Effector memory CD4-positive, alpha-beta T cell (primary cell): ENCODE data around the gene HOXD11.

Source experiments
- DNase-seq, 3 donors: peaks; one replicate each; pipeline ENCODE4 v3.0.0-alpha.2; 2020
- H3K27ac ChIP-seq: 2 replicates; pipeline ENCODE4 v1.7.0; 2013; ENCODE audit warnings: mild to moderate bottlenecking, low read length, moderate library complexity; ENCODE audit not compliant: insufficient read depth, poor library complexity, severe bottlenecking
- H3K27me3 ChIP-seq: replicated peaks from 2 replicates; pipeline ENCODE4 v1.7.0; 2013; ENCODE audit warnings: mild to moderate bottlenecking, low read length; ENCODE audit not compliant: insufficient read depth, control insufficient read depth, poor library complexity, severe bottlenecking
- H3K36me3 ChIP-seq: 2 replicates; pipeline ENCODE4 v1.7.0; 2013; ENCODE audit warnings: mild to moderate bottlenecking, low read length, moderate library complexity; ENCODE audit not compliant: control insufficient read depth, insufficient read depth
- H3K4me1 ChIP-seq: 2 replicates; pipeline ENCODE4 v1.7.0; 2013; ENCODE audit warnings: low read length, mild to moderate bottlenecking; ENCODE audit not compliant: control insufficient read depth, insufficient read depth, poor library complexity, severe bottlenecking
- H3K4me3 ChIP-seq: 2 replicates; pipeline ENCODE4 v1.7.0; 2013; ENCODE audit warnings: low read length, low read depth, mild to moderate bottlenecking; ENCODE audit not compliant: insufficient read depth, poor library complexity, severe bottlenecking
- H3K9me3 ChIP-seq: 2 replicates; pipeline ENCODE4 v1.7.0; 2013; ENCODE audit warnings: mild to moderate bottlenecking, low read length, moderate library complexity; ENCODE audit not compliant: control insufficient read depth

The HOXD11 gene

GRCh38 chr2:176107731-176108181 is 676 bp downstream of the HOXD11 start:
- Histone ChIP-seq H3K27me3 (peaks cover 90% of the 10 kb centered on the region), H3K4me1 (peaks cover 12% of the 10 kb centered on the region), H3K27ac (no peak overlapping the region), H3K36me3 (no peaks in the 10 kb centered on the region), H3K9me3 (no peaks in the 10 kb centered on the region), H3K4me3 (no peak overlapping the region)
- DNase-seq: no peak

GRCh38 chr2:176109192-176109901 is 2.3 kb downstream of the HOXD11 start:
- no peaks in the 10 kb centered on the region for H3K36me3 ChIP-seq
- peaks cover 89% of the 10 kb centered on the region for H3K27me3 ChIP-seq

GRCh38 chr2:176109946-176110345 is 2.9 kb downstream of the HOXD11 start:
- H3K27me3 ChIP-seq: peaks cover 89% of the 10 kb centered on the region
- no peak overlapping the region for H3K27ac ChIP-seq
- H3K9me3 ChIP-seq: no peaks in the 10 kb centered on the region
- peaks cover 12% of the 10 kb centered on the region for H3K4me1 ChIP-seq
- no peak for DNase-seq
- H3K4me3 ChIP-seq: no peak overlapping the region
- H3K36me3 ChIP-seq: no peaks in the 10 kb centered on the region

More at GRCh38 chr2:176109192-176109901, 2.3 kb downstream of the HOXD11 start:
- H3K27ac ChIP-seq: no peak overlapping the region
- peaks cover 12% of the 10 kb centered on the region for H3K4me1 ChIP-seq
- H3K9me3 ChIP-seq: no peaks in the 10 kb centered on the region
- H3K4me3 ChIP-seq: no peak overlapping the region
- DNase-seq: no peak

- H3K4me3 ChIP-seq: no peak overlapping the region
- H3K9me3 ChIP-seq: no peaks in the 10 kb centered on the region
These were observed 3.6 kb downstream of the HOXD11 start for GRCh38 chr2:176110415-176111308.

GRCh38 chr2:176111309-176111663 is 4.2 kb downstream of the HOXD11 start:
- DNase-seq: no peak
- no peak overlapping the region for H3K4me3 ChIP-seq
- H3K36me3 ChIP-seq: no peaks in the 10 kb centered on the region
- H3K27ac ChIP-seq: no peak overlapping the region
- H3K27me3 ChIP-seq: peaks cover 89% of the 10 kb centered on the region
- peaks cover 12% of the 10 kb centered on the region for H3K4me1 ChIP-seq
- no peaks in the 10 kb centered on the region for H3K9me3 ChIP-seq

More at GRCh38 chr2:176110415-176111308, 3.6 kb downstream of the HOXD11 start:
- Histone ChIP-seq H3K36me3 (no peaks in the 10 kb centered on the region), H3K27me3 (peaks cover 89% of the 10 kb centered on the region), H3K27ac (no peak overlapping the region), H3K4me1 (peaks cover 12% of the 10 kb centered on the region)
- DNase-seq: no peak

- no peak overlapping the region for H3K27ac ChIP-seq
- H3K9me3 ChIP-seq: no peaks in the 10 kb centered on the region
- H3K4me3 ChIP-seq: no peak overlapping the region
- peaks cover 89% of the 10 kb centered on the region for H3K27me3 ChIP-seq
- no peaks in the 10 kb centered on the region for H3K36me3 ChIP-seq
- DNase-seq: no peak
- peaks cover 8% of the 10 kb centered on the region for H3K4me1 ChIP-seq
These were observed 4.8 kb downstream of the HOXD11 start for GRCh38 chr2:176111846-176112374.

- H3K27me3 ChIP-seq: peaks cover 91% of the 10 kb centered on the region
- no peak overlapping the region for H3K27ac ChIP-seq
- no peak for DNase-seq
- peaks cover 5% of the 10 kb centered on the region for H3K4me1 ChIP-seq
- no peaks in the 10 kb centered on the region for H3K9me3 ChIP-seq
- H3K36me3 ChIP-seq: no peaks in the 10 kb centered on the region
- no peak overlapping the region for H3K4me3 ChIP-seq
These were observed 5.6 kb downstream of the HOXD11 start for GRCh38 chr2:176112375-176113302.

- Histone ChIP-seq H3K4me1 (no peaks in the 10 kb centered on the region), H3K4me3 (no peak overlapping the region), H3K9me3 (no peaks in the 10 kb centered on the region), H3K36me3 (no peaks in the 10 kb centered on the region), H3K27me3 (peaks cover 95% of the 10 kb centered on the region), H3K27ac (no peak overlapping the region)
- DNase-seq: no peak
These were observed 7.2 kb downstream of the HOXD11 start for GRCh38 chr2:176114120-176114929.
